GM18868 (cell line): ENCODE data around the gene CYSRT1.

Experiments used
- ATAC-seq: cut with Tn5 transposase; IDR thresholded peaks from one replicate; pipeline ENCODE4 v1.9.1; 2021; ENCODE audit warnings: mild to moderate bottlenecking, moderate library complexity; ENCODE audit not compliant: unreplicated experiment

Gene CYSRT1

GRCh38 chr9:137205126-137206069, 19.6 kb upstream of the CYSRT1 start, which contains the start of the genes NDOR1 and TMEM203:
NDOR1 (plus strand) TSS chr9:137205700; CDS start chr9:137205778, 78 bp downstream.
TMEM203 (minus strand) TSS chr9:137205648; CDS start chr9:137205414, 234 bp downstream.
- peak; percentile 43 for ATAC-seq

- ATAC-seq, result no peak
Observed at GRCh38 chr9:137206602-137207001, 18.4 kb upstream of the CYSRT1 start.

GRCh38 chr9:137211532-137211931, 13.4 kb upstream of the CYSRT1 start:
- ATAC-seq, result no peak

- no peak for ATAC-seq
Observed at GRCh38 chr9:137212520-137212919, 12.5 kb upstream of the CYSRT1 start.

- ATAC-seq, result no peak
Observed at GRCh38 chr9:137213160-137214060, 11.6 kb upstream of the CYSRT1 start.

- no peak for ATAC-seq
Observed at GRCh38 chr9:137214620-137215019, 10.4 kb upstream of the CYSRT1 start.

- no peak for ATAC-seq
Observed at GRCh38 chr9:137215196-137215986, 9.6 kb upstream of the CYSRT1 start.

GRCh38 chr9:137216188-137216965, 8.6 kb upstream of the CYSRT1 start:
- ATAC-seq, result no peak

- no peak for ATAC-seq
Observed at GRCh38 chr9:137217276-137218211, 7.4 kb upstream of the CYSRT1 start.

GRCh38 chr9:137218212-137218753, 6.7 kb upstream of the CYSRT1 start:
- no peak for ATAC-seq

GRCh38 chr9:137218754-137219271, 6.2 kb upstream of the CYSRT1 start:
- no peak for ATAC-seq

GRCh38 chr9:137219757-137220316, 5.1 kb upstream of the CYSRT1 start:
- no peak for ATAC-seq

- no peak for ATAC-seq
Observed at GRCh38 chr9:137220317-137221094, 4.5 kb upstream of the CYSRT1 start.

- ATAC-seq, result no peak
Observed at GRCh38 chr9:137221095-137221505, 3.9 kb upstream of the CYSRT1 start.

- ATAC-seq, result no peak
Observed at GRCh38 chr9:137221506-137222111, 3.4 kb upstream of the CYSRT1 start.

- ATAC-seq, result no peak
Observed at GRCh38 chr9:137222190-137223077, 2.5 kb upstream of the CYSRT1 start, which contains the start of gene RNF208. RNF208 (minus strand) TSS chr9:137222240; CDS start chr9:137221212, 1,028 bp downstream.
